Measurements from ENCODE around the gene PDCD2. TPM values are rescaled to one million over a fixed set of nuclear protein-coding genes. Genes with fewer than 3 reads are reported as not detected.

PDCD2 gene
- total and polyA plus RNA-seq, 2 experiments from 2014 or later = 65.2 to 77.8 TPM

Other genes starting within 250 kb of the PDCD2 start
- 252 and 261 TPM in 2 replicates for gene PSMB1, start 31.3 kb downstream of the PDCD2 start, total RNA-seq
- 398 and 399 TPM in 2 replicates for gene PSMB1, start 31.3 kb downstream of the PDCD2 start, polyA plus RNA-seq
- gene TBP, start 30.3 kb downstream of the PDCD2 start, total RNA-seq = 15.5 and 22.8 TPM in 2 replicates
- 19.7 and 20.2 TPM in 2 replicates for gene TBP, start 30.3 kb downstream of the PDCD2 start, polyA plus RNA-seq

All from hepatocyte (in vitro differentiated cells).